H1 (cell line): ENCODE data around the gene SYTL5. TPM values are rescaled to one million over a fixed set of nuclear protein-coding genes. Genes with fewer than 3 reads are reported as not detected.

Experiments used
- CTCF ChIA-PET: fragments of 300-600 bp; sonication (Branson Sonifier 250); formaldehyde crosslinking; loops from one replicate; lab custom pipeline; 2021; ENCODE audit not compliant: partially characterized antibody; lab: Charles Lee
- POLR2A ChIA-PET: fragments of 300-600 bp; sonication (Branson Sonifier 250); formaldehyde crosslinking; loops from one replicate; lab custom pipeline; 2021; ENCODE audit warnings: inconsistent platforms; ENCODE audit not compliant: partially characterized antibody; lab: Charles Lee
- DNase-seq, 2 experiments: peaks; one replicate each; pipeline versions ENCODE4 v3.0.0 to v3.0.0-alpha.2; 2010 to 2022; ENCODE audit warnings: low spot score in 2 of 2, low read depth in 1 of 2, mixed read lengths in 1 of 2
- FAIRE-seq: peaks from 2 replicates; lab custom pipeline; 2011; peaks lifted over from hg19 to GRCh38; lab: Jason Lieb, UNC
- H2AFZ ChIP-seq: 2 replicates; pipeline ENCODE4 v1.8.1; 2012; ENCODE audit warnings: low read length, inconsistent platforms
- H2AK5ac ChIP-seq: 2 replicates; pipeline ENCODE4 v1.6.1; 2013; ENCODE audit warnings: low read depth, low read length
- H2BK120ac ChIP-seq: replicated peaks from 2 replicates; pipeline ENCODE3; 2013; ENCODE audit warnings: low read depth, low read length, inconsistent platforms
- H2BK12ac ChIP-seq: 2 replicates; pipeline ENCODE4 v1.6.1; 2013; ENCODE audit warnings: low read depth, low read length
- H2BK15ac ChIP-seq: 2 replicates; pipeline ENCODE4 v1.6.1; 2013; ENCODE audit warnings: low read length
- H2BK20ac ChIP-seq: 2 replicates; pipeline ENCODE4 v1.6.1; 2013; ENCODE audit warnings: low read length
- H2BK5ac ChIP-seq: 2 replicates; pipeline ENCODE4 v1.6.1; 2013; ENCODE audit warnings: low read depth, low read length
- H3K14ac ChIP-seq: 2 replicates; pipeline ENCODE4 v1.6.1; 2013; ENCODE audit warnings: inconsistent platforms; ENCODE audit not compliant: insufficient read length
- H3K18ac ChIP-seq: 2 replicates; pipeline ENCODE4 v1.6.1; 2013; ENCODE audit warnings: low read length; ENCODE audit errors: extremely low read depth
- H3K23ac ChIP-seq: 2 replicates; pipeline ENCODE4 v1.6.1; 2013; ENCODE audit warnings: inconsistent platforms; ENCODE audit not compliant: insufficient read length
- H3K23me2 ChIP-seq: 2 replicates; pipeline ENCODE4 v1.6.1; 2013; ENCODE audit warnings: low read depth, low read length
- H3K27ac ChIP-seq: 2 replicates; pipeline ENCODE4 v1.6.1; 2011; ENCODE audit warnings: low read depth, low read length, inconsistent platforms
- H3K27me3 ChIP-seq, 4 experiments: replicated peaks in 1 of 4; 1 replicate in 1 of 4; 2 replicates in 3 of 4; pipeline versions ENCODE4 v1.6.1 to v1.8.1; 2011 to 2013; ENCODE audit warnings: low read length in 3 of 4, mild to moderate bottlenecking in 3 of 4, inconsistent platforms in 2 of 4, mixed read lengths in 2 of 4, moderate library complexity in 1 of 4; ENCODE audit not compliant: control insufficient read depth in 3 of 4, insufficient read depth in 3 of 4; ENCODE audit errors: extremely low read depth in 1 of 4
- H3K36me3 ChIP-seq, 4 experiments: 2 replicates each; pipeline versions ENCODE4 v1.6.1 to v1.8.1; 2011 to 2013; ENCODE audit warnings: mild to moderate bottlenecking in 4 of 4, low read length in 3 of 4, moderate library complexity in 2 of 4, control low read depth in 1 of 4, inconsistent platforms in 1 of 4; ENCODE audit not compliant: insufficient read depth in 4 of 4, control insufficient read depth in 2 of 4
- H3K4ac ChIP-seq: replicated peaks from 2 replicates; pipeline ENCODE3; 2013; ENCODE audit warnings: low read length, low read depth, mixed read lengths, inconsistent platforms; ENCODE audit not compliant: insufficient read length
- H3K4me1 ChIP-seq, 4 experiments: replicated peaks in 1 of 4; 1 replicate in 1 of 4; 2 replicates in 3 of 4; pipeline versions ENCODE4 v1.6.1 to v1.8.1; 2011 to 2013; ENCODE audit warnings: low read length in 3 of 4, inconsistent platforms in 2 of 4, mixed read lengths in 1 of 4; ENCODE audit not compliant: insufficient read depth in 4 of 4, control insufficient read depth in 3 of 4
- H3K4me2 ChIP-seq, 2 experiments: 2 replicates each; pipeline versions ENCODE4 v1.6.1 to v1.8.1; 2011 to 2013; ENCODE audit warnings: low read depth in 2 of 2, low read length in 2 of 2, control low read depth in 1 of 2, inconsistent platforms in 1 of 2, mild to moderate bottlenecking in 1 of 2; ENCODE audit not compliant: insufficient read depth in 1 of 2
- H3K4me3 ChIP-seq, 4 experiments: fragments of 200-600, 300-600 bp in 1 of 4; sonication (generic), shearing (Covaris generic), sonication (Bioruptor Twin) in 1 of 4; 2 replicates each; pipeline versions ENCODE4 v1.5.1 to v1.8.1; 2011 to 2016; ENCODE audit warnings: low read length in 4 of 4, low read depth in 3 of 4, control low read depth in 2 of 4, inconsistent platforms in 2 of 4, mild to moderate bottlenecking in 2 of 4, mixed read lengths in 1 of 4, moderate library complexity in 1 of 4; ENCODE audit not compliant: insufficient read depth in 2 of 4; ENCODE audit errors: extremely low read depth in 1 of 4
- H3K56ac ChIP-seq: replicated peaks from 2 replicates; pipeline ENCODE3; 2013; ENCODE audit warnings: low read depth, mild to moderate bottlenecking, mixed read lengths, low read length, inconsistent platforms; ENCODE audit not compliant: insufficient read length
- H3K79me1 ChIP-seq: 2 replicates; pipeline ENCODE4 v1.6.1; 2013; ENCODE audit warnings: low read depth, low read length, control low read depth
- H3K79me2 ChIP-seq, 2 experiments: 2 replicates each; pipeline versions ENCODE4 v1.6.1 to v1.8.1; 2012 to 2013; ENCODE audit warnings: low read length in 2 of 2, mild to moderate bottlenecking in 2 of 2, inconsistent platforms in 1 of 2; ENCODE audit not compliant: insufficient read depth in 2 of 2, control insufficient read depth in 1 of 2
- H3K9ac ChIP-seq, 4 experiments: replicated peaks in 1 of 4; 1 replicate in 1 of 4; 2 replicates in 3 of 4; pipeline versions ENCODE4 v1.6.1 to v1.8.1; 2011 to 2013; ENCODE audit warnings: low read depth in 3 of 4, low read length in 3 of 4, control low read depth in 2 of 4, mild to moderate bottlenecking in 2 of 4, moderate library complexity in 2 of 4, inconsistent platforms in 1 of 4; ENCODE audit errors: extremely low read depth in 1 of 4
- H3K9me3 ChIP-seq, 2 experiments: 2 replicates each; pipeline versions ENCODE4 v1.6.1 to v1.8.1; 2012 to 2013; ENCODE audit warnings: mild to moderate bottlenecking in 2 of 2, moderate library complexity in 2 of 2, control low read depth in 1 of 2, inconsistent platforms in 1 of 2, low read depth in 1 of 2, low read length in 1 of 2, mixed read lengths in 1 of 2; ENCODE audit not compliant: insufficient read depth in 2 of 2
- H4K20me1 ChIP-seq, 2 experiments: replicated peaks in 1 of 2; 2 replicates each; pipeline versions ENCODE3 to v1.8.1; 2011 to 2013; ENCODE audit warnings: inconsistent platforms in 2 of 2, low read length in 2 of 2, mild to moderate bottlenecking in 1 of 2; ENCODE audit not compliant: insufficient read depth in 2 of 2, control insufficient read depth in 1 of 2
- H4K5ac ChIP-seq: 2 replicates; pipeline ENCODE4 v1.6.1; 2013; ENCODE audit warnings: low read length, low read depth, mixed read lengths, inconsistent platforms; ENCODE audit not compliant: insufficient read length
- H4K8ac ChIP-seq: 2 replicates; pipeline ENCODE4 v1.8.0; 2013; ENCODE audit warnings: mild to moderate bottlenecking, moderate library complexity, low read length, inconsistent platforms; ENCODE audit not compliant: insufficient read depth; ENCODE audit errors: extremely low read depth
- H4K91ac ChIP-seq: replicated peaks from 2 replicates; pipeline ENCODE3; 2013; ENCODE audit warnings: low read length, mixed read lengths, inconsistent platforms; ENCODE audit not compliant: insufficient read length
- BCL11A ChIP-seq, 2 experiments: IDR thresholded peaks; one replicate each; pipeline ENCODE4 v1.6.1; 2011; ENCODE audit warnings: low read depth in 2 of 2, low read length in 2 of 2, mild to moderate bottlenecking in 2 of 2
- CTBP2 ChIP-seq: IDR thresholded peaks from 2 replicates; pipeline ENCODE4 v1.7.0; 2011; ENCODE audit warnings: borderline replicate concordance, mild to moderate bottlenecking, moderate library complexity, mixed read lengths, low read length; ENCODE audit not compliant: insufficient read depth, insufficient read length
- EGR1 ChIP-seq: IDR thresholded peaks from 2 replicates; pipeline ENCODE4 v1.6.1; 2011; ENCODE audit warnings: low read depth, low read length, borderline replicate concordance
- SIN3A ChIP-seq, 2 experiments: IDR thresholded peaks in 1 of 2; conservative IDR thresholded peaks in 1 of 2; 2 replicates each; pipeline ENCODE4 v1.6.1; 2011 to 2012; ENCODE audit warnings: low read length in 2 of 2, improper control_type of control experiment in 1 of 2, low read depth in 1 of 2, mild to moderate bottlenecking in 1 of 2
- SP4 ChIP-seq: IDR thresholded peaks from 2 replicates; pipeline ENCODE4 v1.6.1; 2012; ENCODE audit warnings: low read length, inconsistent platforms
- SRF ChIP-seq: IDR thresholded peaks from 2 replicates; pipeline ENCODE4 v1.6.1; 2011; ENCODE audit warnings: mild to moderate bottlenecking, low read depth, low read length, moderate library complexity
- TAF1 ChIP-seq: IDR thresholded peaks from 2 replicates; pipeline ENCODE4 v1.6.1; 2011; ENCODE audit warnings: mild to moderate bottlenecking, low read depth, low read length
- WGBS, 2 experiments: shearing (Covaris generic) in 1 of 2; methylation state at CpG; one replicate each; pipeline versions ENCODE4 v1.1.6 to v1.1.7; 2013 to 2015; ENCODE audit warnings: low lambda C conversion rate in 2 of 2, mixed read lengths in 2 of 2, inconsistent platforms in 1 of 2, low coverage in 1 of 2, missing lambda C conversion rate in 1 of 2; ENCODE audit not compliant: insufficient replicate concordance in 2 of 2, insufficient coverage in 1 of 2, insufficient read length in 1 of 2; ENCODE audit errors: extremely low coverage in 1 of 2, missing lambda C conversion rate in 1 of 2; 5-methylcytosine and 5-hydroxymethylcytosine counted together
- polyA plus RNA-seq, 7 experiments: library from polyadenylated mRNA; depleted of rRNA in 3 of 7; stranded (reverse) in 5 of 7; unstranded in 2 of 7; fragments of >200 nt in 5 of 7; fragments of 200-250 nt in 2 of 7; gene quantifications; 1 replicate in 5 of 7; 2 replicates in 1 of 7; 4 replicates in 1 of 7; pipeline versions ENCODE4 v1.2.1 to v1.2.3, GENCODE V29; 2011 to 2013; ENCODE audit warnings: missing spikeins in 2 of 7, mixed read lengths in 2 of 7
- total RNA-seq: library from RNA; stranded (reverse); fragmentation: NEBNext Ultra II Directional; extraction: Animal tissue kit (Norgen Biotek cat#: 25700); gene quantifications from 2 replicates; pipeline ENCODE4 v1.2.1, GENCODE V29; 2021

The SYTL5 gene
- total and polyA plus RNA-seq, 2 of the 8 experiments (the other 6 are each of a cell fraction or from before 2014, with no cell fraction given): 0.15 to 0.52 TPM

GRCh38 chrX:38055170-38055847, 49.0 kb downstream of the SYTL5 start:
- Histone ChIP-seq H4K91ac (no peak overlapping the region), H3K23me2 (no peaks in the 10 kb centered on the region), H2BK20ac (no peak overlapping the region), H2AFZ (no peak overlapping the region), H3K79me2 (no peaks in the 10 kb centered on the region), H2BK12ac (no peak overlapping the region), H4K8ac (no peak overlapping the region), H3K4me1 (no peaks in the 10 kb centered on the region), H3K4me3 (no peak overlapping the region), H3K4me2 (no peak overlapping the region), H4K5ac (no peak overlapping the region), H3K56ac (no peak overlapping the region), H4K20me1 (no peaks in the 10 kb centered on the region), H3K14ac (no peak overlapping the region), H2AK5ac (no peak overlapping the region), H3K23ac (no peak overlapping the region), H2BK15ac (no peak overlapping the region), H2BK120ac (no peak overlapping the region), H3K4ac (no peak overlapping the region), H3K18ac (no peak overlapping the region)
- DNase-seq: no peak
- TF ChIP-seq BCL11A (IDR thresholded peaks at IDR 0.05; ENCODE audit: low read depth in 2 of 2, low read length in 2 of 2): no peak
- TF ChIP-seq SP4: no peak
- no peak for TF ChIP-seq SRF
- TF ChIP-seq EGR1: no peak
- no peak for TF ChIP-seq CTBP2
- no peak for TF ChIP-seq TAF1
- no peak for TF ChIP-seq SIN3A (conservative IDR thresholded peaks at IDR 0.05 in 1 of 2, IDR thresholded peaks at IDR 0.05 in 1 of 2; ENCODE audit: low read depth in 1 of 2, low read length in 2 of 2)
- TF ChIP-seq, all 59 proteins: peak for 0
- FAIRE-seq: no peak
- WGBS, 2 experiments: 92% methylated on average over 4 of the region's 4 CpGs; no CpG with 5 or more reads in 1 of the 2 experiments
- no peaks in the 10 kb centered on the region for H3K79me1 ChIP-seq
- CTCF ChIA-PET: interaction anchor here (0.6 kb wide), 1 partner anchor 215 kb away, joined by 3 read pairs; no protein-coding TSS in a partner anchor
- POLR2A ChIA-PET: no interaction called here
- no peaks in the 10 kb centered on the region for H3K36me3 ChIP-seq
- H3K27ac ChIP-seq: no peak overlapping the region
- H3K9me3 ChIP-seq: no peaks in the 10 kb centered on the region
- no peaks in the 10 kb centered on the region for H3K27me3 ChIP-seq
- no peak overlapping the region for H3K9ac ChIP-seq
- H2BK5ac ChIP-seq: no peak overlapping the region
